ENCODE results near the gene PARD3.

The PARD3 gene

GRCh38 chr10:34764472-34764946, 50.6 kb downstream of the PARD3 start:
- Histone ChIP-seq H3K4me1 (ENCODE audit: control insufficient read depth, low read length) (no peaks in the 10 kb centered on the region), H3K4me3 (ENCODE audit: low read length) (no peak overlapping the region), H3K9me2 (replicated peaks; ENCODE audit: control insufficient read depth, low read length) (no peaks in the 10 kb centered on the region), H3F3A (ENCODE audit: control insufficient read depth, insufficient read depth) (no peaks in the 10 kb centered on the region), H3K4me2 (ENCODE audit: low read length) (no peak overlapping the region), H3K27ac (ENCODE audit: low read depth, low read length) (no peak overlapping the region), H3K9me3 (ENCODE audit: control insufficient read depth, insufficient read depth, low read length) (no peaks in the 10 kb centered on the region), H3K27me3 (ENCODE audit: control insufficient read depth, low read length) (no peaks in the 10 kb centered on the region; the same call in 1 of the 2 replicates), H4K20me1 (ENCODE audit: control insufficient read depth, insufficient read depth, low read depth, low read length) (no peaks in the 10 kb centered on the region), H3K79me2 (ENCODE audit: control insufficient read depth, low read length) (no peaks in the 10 kb centered on the region), H3K36me3 (ENCODE audit: control insufficient read depth, low read length) (no peaks in the 10 kb centered on the region)
- no peak for TF ChIP-seq CTCF (IDR thresholded peaks at IDR 0.05; ENCODE audit: low read depth, low read length, poor library complexity, severe bottlenecking)
- TF ChIP-seq EZH2phosphoT487 (IDR thresholded peaks at IDR 0.05; ENCODE audit: borderline replicate concordance, low read length) = no peak

GRCh38 chr10:34762603-34763299, 52.3 kb downstream of the PARD3 start:
- H3K27ac ChIP-seq (ENCODE audit: low read depth, low read length) = no peak overlapping the region
- no peaks in the 10 kb centered on the region; the same call in 1 of the 2 replicates for H3K27me3 ChIP-seq (ENCODE audit: control insufficient read depth, low read length)
- no peak overlapping the region for H3K4me2 ChIP-seq (ENCODE audit: low read length)
- H3K9me3 ChIP-seq (ENCODE audit: control insufficient read depth, insufficient read depth, low read length) = no peaks in the 10 kb centered on the region
- H3F3A ChIP-seq (ENCODE audit: control insufficient read depth, insufficient read depth) = no peaks in the 10 kb centered on the region
- no peaks in the 10 kb centered on the region for H4K20me1 ChIP-seq (ENCODE audit: control insufficient read depth, insufficient read depth, low read depth, low read length)
- H3K4me3 ChIP-seq (ENCODE audit: low read length) = no peak overlapping the region
- H3K79me2 ChIP-seq (ENCODE audit: control insufficient read depth, low read length) = no peaks in the 10 kb centered on the region
- H3K36me3 ChIP-seq (ENCODE audit: control insufficient read depth, low read length) = no peaks in the 10 kb centered on the region
- no peaks in the 10 kb centered on the region for H3K9me2 ChIP-seq (replicated peaks; ENCODE audit: control insufficient read depth, low read length)
- TF ChIP-seq EZH2phosphoT487 (IDR thresholded peaks at IDR 0.05; ENCODE audit: borderline replicate concordance, low read length) = no peak
- no peak for TF ChIP-seq CTCF (IDR thresholded peaks at IDR 0.05; ENCODE audit: low read depth, low read length, poor library complexity, severe bottlenecking)
- H3K4me1 ChIP-seq (ENCODE audit: control insufficient read depth, low read length) = no peaks in the 10 kb centered on the region

- TF ChIP-seq EZH2phosphoT487 (IDR thresholded peaks at IDR 0.05; ENCODE audit: borderline replicate concordance, low read length) = no peak
- no peak for TF ChIP-seq CTCF (IDR thresholded peaks at IDR 0.05; ENCODE audit: low read depth, low read length, poor library complexity, severe bottlenecking)
- no peaks in the 10 kb centered on the region; the same call in 1 of the 2 replicates for H3K27me3 ChIP-seq (ENCODE audit: control insufficient read depth, low read length)
- no peaks in the 10 kb centered on the region for H3K79me2 ChIP-seq (ENCODE audit: control insufficient read depth, low read length)
These were observed 52.9 kb downstream of the PARD3 start for GRCh38 chr10:34762156-34762555.

More at GRCh38 chr10:34762156-34762555, 52.9 kb downstream of the PARD3 start:
- Histone ChIP-seq H3K36me3 (ENCODE audit: control insufficient read depth, low read length) (no peaks in the 10 kb centered on the region), H3K4me1 (ENCODE audit: control insufficient read depth, low read length) (no peaks in the 10 kb centered on the region), H4K20me1 (ENCODE audit: control insufficient read depth, insufficient read depth, low read depth, low read length) (no peaks in the 10 kb centered on the region), H3F3A (ENCODE audit: control insufficient read depth, insufficient read depth) (no peaks in the 10 kb centered on the region), H3K4me2 (ENCODE audit: low read length) (no peak overlapping the region), H3K4me3 (ENCODE audit: low read length) (no peak overlapping the region), H3K9me2 (replicated peaks; ENCODE audit: control insufficient read depth, low read length) (no peaks in the 10 kb centered on the region), H3K27ac (ENCODE audit: low read depth, low read length) (no peak overlapping the region), H3K9me3 (ENCODE audit: control insufficient read depth, insufficient read depth, low read length) (no peaks in the 10 kb centered on the region)
